Loucy (cell line): ENCODE measurements around the gene MMP24.

Experiments used
- H2AFZ ChIP-seq: fragments of 200-600 bp; sonication (generic); 2 replicates; pipeline ENCODE4 v1.6.0; 2016; ENCODE audit warnings: antibody characterized with exemption, mild to moderate bottlenecking, low read length, moderate library complexity
- H3F3A ChIP-seq: fragments of 200-600 bp; 2 replicates; pipeline ENCODE4 v1.6.0; 2016; ENCODE audit warnings: antibody characterized with exemption, low read depth, mild to moderate bottlenecking
- H3K27me3 ChIP-seq: fragments of 200-600 bp; sonication (generic); 2 replicates; pipeline ENCODE4 v1.6.1; 2014; ENCODE audit warnings: low read length, mild to moderate bottlenecking; ENCODE audit not compliant: insufficient read depth, poor library complexity, severe bottlenecking
- H3K36me3 ChIP-seq: fragments of 200-600 bp; sonication (generic); 2 replicates; pipeline ENCODE4 v1.6.1; 2016; ENCODE audit warnings: low read length; ENCODE audit not compliant: insufficient read depth
- H3K4me1 ChIP-seq: fragments of 200-600 bp; sonication (generic); 2 replicates; pipeline ENCODE4 v1.5.1; 2014; ENCODE audit warnings: low read length, mild to moderate bottlenecking; ENCODE audit not compliant: insufficient read depth, poor library complexity, severe bottlenecking
- H3K4me2 ChIP-seq: fragments of 200-600 bp; sonication (generic); 2 replicates; pipeline ENCODE4 v1.6.0; 2014; ENCODE audit warnings: antibody characterized with exemption, low read length, low read depth, mild to moderate bottlenecking; ENCODE audit not compliant: poor library complexity, severe bottlenecking
- H3K4me3 ChIP-seq: fragments of 200-600 bp; sonication (generic); 2 replicates; pipeline ENCODE4 v1.5.1; 2014; ENCODE audit warnings: low read length, mild to moderate bottlenecking, mixed read lengths; ENCODE audit not compliant: poor library complexity, severe bottlenecking
- H3K79me2 ChIP-seq: fragments of 200-600 bp; sonication (generic); 2 replicates; pipeline ENCODE4 v1.6.1; 2014; ENCODE audit warnings: low read length; ENCODE audit not compliant: insufficient read depth
- H3K9ac ChIP-seq: fragments of 200-600 bp; sonication (generic); 2 replicates; pipeline ENCODE4 v1.6.0; 2014; ENCODE audit warnings: mild to moderate bottlenecking, low read depth, low read length, moderate library complexity; ENCODE audit not compliant: poor library complexity, severe bottlenecking
- H3K9me2 ChIP-seq: fragments of 200-600 bp; sonication (generic); replicated peaks from 2 replicates; pipeline ENCODE4 v1.6.1; 2016; ENCODE audit warnings: low read depth, low read length, mixed read lengths
- H3K9me3 ChIP-seq: fragments of 200-600 bp; sonication (generic); 2 replicates; pipeline ENCODE4 v1.6.1; 2014; ENCODE audit warnings: mild to moderate bottlenecking, antibody characterized with exemption, low read length, low read depth; ENCODE audit not compliant: insufficient read depth
- H4K20me1 ChIP-seq: fragments of 200-600 bp; sonication (generic); 2 replicates; pipeline ENCODE4 v1.6.0; 2014; ENCODE audit warnings: antibody characterized with exemption, low read length, mild to moderate bottlenecking; ENCODE audit not compliant: insufficient read depth, poor library complexity, severe bottlenecking
- CTCF ChIP-seq: fragments of 200-600 bp; sonication (generic); conservative IDR thresholded peaks from 2 replicates; pipeline ENCODE4 v1.5.1; 2014; ENCODE audit warnings: mild to moderate bottlenecking, antibody characterized with exemption, low read length
- EZH2phosphoT487 ChIP-seq: fragments of 200-600 bp; IDR thresholded peaks from 2 replicates; pipeline ENCODE4 v1.6.1; 2018; ENCODE audit warnings: antibody characterized with exemption, mild to moderate bottlenecking, moderate library complexity, borderline replicate concordance

MMP24 gene

GRCh38 chr20:35300469-35301262 lies 74.2 kb downstream of the MMP24 start:
- Histone ChIP-seq H3K9me3 (no peaks in the 10 kb centered on the region), H3K27me3 (no peaks in the 10 kb centered on the region), H3K4me1 (no peaks in the 10 kb centered on the region)

GRCh38 chr20:35301426-35301825 lies 74.9 kb downstream of the MMP24 start:
- Histone ChIP-seq H3K4me2 (no peak overlapping the region), H3K27me3 (no peaks in the 10 kb centered on the region), H3F3A (no peaks in the 10 kb centered on the region), H3K79me2 (no peaks in the 10 kb centered on the region), H2AFZ (no peak overlapping the region), H4K20me1 (no peaks in the 10 kb centered on the region), H3K9ac (no peak overlapping the region), H3K4me3 (no peak overlapping the region), H3K4me1 (no peaks in the 10 kb centered on the region), H3K36me3 (peaks cover 6% of the 10 kb centered on the region; the same call in 1 of the 2 replicates), H3K9me3 (no peaks in the 10 kb centered on the region), H3K9me2 (no peaks in the 10 kb centered on the region)
- TF ChIP-seq CTCF (no peak), EZH2phosphoT487 (no peak)

More at GRCh38 chr20:35300469-35301262, 74.2 kb downstream of the MMP24 start:
- no peak overlapping the region for H3K9ac ChIP-seq
- no peak overlapping the region for H2AFZ ChIP-seq
- H3K4me3 ChIP-seq: no peak overlapping the region
- TF ChIP-seq CTCF (no peak), EZH2phosphoT487 (no peak)
- H3K4me2 ChIP-seq: no peak overlapping the region
- no peaks in the 10 kb centered on the region for H3K9me2 ChIP-seq
- H3F3A ChIP-seq: no peaks in the 10 kb centered on the region
- H3K36me3 ChIP-seq: no peaks in the 10 kb centered on the region
- no peaks in the 10 kb centered on the region for H3K79me2 ChIP-seq
- no peaks in the 10 kb centered on the region for H4K20me1 ChIP-seq

- no peak overlapping the region for H2AFZ ChIP-seq
- H3K4me3 ChIP-seq: no peak overlapping the region
- no peaks in the 10 kb centered on the region for H3F3A ChIP-seq
- H3K27me3 ChIP-seq: no peaks in the 10 kb centered on the region
- no peaks in the 10 kb centered on the region for H4K20me1 ChIP-seq
- H3K9me3 ChIP-seq: no peaks in the 10 kb centered on the region
- peaks cover 7% of the 10 kb centered on the region; the same call in 1 of the 2 replicates for H3K36me3 ChIP-seq
- H3K9ac ChIP-seq: no peak overlapping the region
- H3K9me2 ChIP-seq: no peaks in the 10 kb centered on the region
- H3K4me2 ChIP-seq: no peak overlapping the region
- no peaks in the 10 kb centered on the region for H3K79me2 ChIP-seq
- H3K4me1 ChIP-seq: no peaks in the 10 kb centered on the region
- no peak for TF ChIP-seq CTCF
- TF ChIP-seq EZH2phosphoT487: no peak
Measured at GRCh38 chr20:35302421-35303335, 76.2 kb downstream of the MMP24 start.
